Activated CD8-positive, alpha-beta memory T cell treated with anti-CD3 and anti-CD28 coated beads, Interleukin-2, amount 50 U/mL, for 1 hour (primary cell): ENCODE measurements around the gene CXCL8.
"Not testable (repeated sequence)": the region's sequence is repeated elsewhere in the genome, so short reads cannot be mapped to it uniquely, and the experiment has no call there.

ENCODE experiments used
- DNase-seq: peaks from one replicate; pipeline ENCODE4 v3.0.0-alpha.2; 2020; ENCODE audit errors: extremely low read depth

Gene CXCL8

DNA sequence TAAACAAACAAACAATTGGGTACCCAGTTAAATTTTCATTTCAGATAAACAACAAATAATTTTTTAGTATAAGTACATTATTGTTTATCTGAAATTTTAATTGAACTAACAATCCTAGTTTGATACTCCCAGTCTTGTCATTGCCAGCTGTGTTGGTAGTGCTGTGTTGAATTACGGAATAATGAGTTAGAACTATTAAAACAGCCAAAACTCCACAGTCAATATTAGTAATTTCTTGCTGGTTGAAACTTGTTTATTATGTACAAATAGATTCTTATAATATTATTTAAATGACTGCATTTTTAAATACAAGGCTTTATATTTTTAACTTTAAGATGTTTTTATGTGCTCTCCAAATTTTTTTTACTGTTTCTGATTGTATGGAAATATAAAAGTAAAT is 2.9 kb downstream of the CXCL8 start:
- no peak for DNase-seq

DNA sequence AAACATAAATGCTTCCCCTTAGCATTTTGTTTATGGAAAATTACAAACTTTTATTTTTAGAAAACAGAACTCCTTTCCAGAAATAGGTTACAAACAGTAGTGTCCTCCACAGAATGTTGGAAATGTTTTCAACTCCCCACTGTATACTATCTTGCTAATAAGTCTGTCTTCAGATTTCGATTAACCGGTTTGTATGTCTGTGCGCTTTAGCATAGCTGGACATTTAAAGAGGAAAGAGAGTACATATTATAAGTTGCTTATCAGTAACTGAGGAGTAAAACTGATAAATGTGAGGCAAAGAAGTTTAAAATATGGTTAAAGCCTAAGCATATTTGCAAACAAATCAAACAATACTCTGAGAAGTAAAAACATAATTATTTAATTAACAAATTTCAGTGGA is 3.4 kb downstream of the CXCL8 start:
- DNase-seq: no peak

DNA sequence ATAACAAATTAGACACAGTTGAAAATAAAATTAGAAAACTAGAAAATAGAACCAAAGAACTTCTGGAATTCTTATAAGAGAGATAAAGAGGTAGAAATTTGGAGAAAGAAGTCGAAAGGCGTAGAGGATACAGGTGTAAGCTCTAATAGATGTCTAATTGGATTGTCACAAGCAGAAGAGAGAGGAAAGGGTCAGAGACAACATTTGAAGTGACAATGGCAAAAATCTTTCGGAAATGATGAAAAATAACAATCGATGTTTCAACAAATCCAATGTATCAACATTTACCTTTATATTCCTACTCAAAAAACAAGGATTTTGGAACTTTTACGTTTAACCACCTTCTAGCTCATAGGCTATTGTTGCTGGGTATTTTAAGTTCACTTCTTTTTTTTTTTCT is 3.8 kb downstream of the CXCL8 start:
- DNase-seq: no peak

DNA sequence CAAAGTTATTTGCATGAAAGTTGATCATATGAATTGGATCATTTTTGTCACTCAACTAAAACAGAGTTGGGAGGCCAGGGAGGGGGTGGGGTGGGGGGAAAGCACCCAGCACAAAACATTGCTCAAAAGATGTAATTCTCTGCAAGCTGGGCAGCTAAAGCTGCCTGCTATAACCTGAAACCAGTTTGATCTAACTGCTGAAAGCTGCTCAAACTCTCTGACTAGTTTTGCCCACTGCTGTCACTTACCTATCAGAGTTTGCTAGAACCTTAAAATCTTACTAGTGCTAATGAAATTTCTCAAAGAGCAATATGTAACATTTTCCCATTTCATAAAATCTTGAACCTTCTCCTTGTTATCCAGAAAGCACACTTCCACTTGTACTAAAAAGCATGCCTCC is 10.4 kb downstream of the CXCL8 start:
- DNase-seq: no peak

DNA sequence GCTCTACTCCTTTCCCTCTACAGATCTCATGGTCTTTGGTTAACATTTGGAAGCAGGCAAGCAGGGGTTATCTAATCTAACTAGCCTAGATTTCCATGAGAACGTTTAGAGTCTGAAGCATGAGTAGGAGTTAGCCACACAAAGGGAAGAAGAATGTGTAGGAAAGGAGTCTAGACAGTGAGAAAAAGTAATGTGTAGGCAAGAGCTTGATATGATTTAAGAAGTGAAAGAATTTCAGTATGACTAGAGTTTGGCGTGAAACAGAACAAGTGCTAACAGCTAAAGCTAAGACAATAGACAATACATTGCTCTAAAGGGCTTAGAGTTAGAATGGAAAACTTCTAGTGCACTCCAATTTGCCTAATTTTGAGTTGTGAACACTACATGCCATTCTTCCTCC is 10.8 kb downstream of the CXCL8 start:
- DNase-seq: no peak

DNA sequence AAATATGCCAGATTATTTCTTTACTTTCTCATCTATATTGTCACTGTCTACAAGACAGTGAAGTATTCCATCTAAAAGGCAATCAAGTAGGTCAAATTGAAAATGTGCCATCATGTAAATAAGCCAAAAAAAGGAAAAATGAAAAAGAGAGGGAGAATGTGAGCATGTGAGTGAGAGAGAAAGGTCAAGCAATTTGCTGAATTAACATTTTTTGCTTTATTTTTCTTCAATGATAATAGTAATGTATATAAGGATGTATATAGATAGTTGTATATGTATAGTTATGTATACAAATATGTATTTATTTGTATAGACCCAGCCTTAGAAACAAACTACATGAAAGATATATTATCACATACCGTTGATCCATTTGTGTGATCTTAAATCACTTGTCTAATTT is 11.5 kb downstream of the CXCL8 start:
- no peak for DNase-seq

DNA sequence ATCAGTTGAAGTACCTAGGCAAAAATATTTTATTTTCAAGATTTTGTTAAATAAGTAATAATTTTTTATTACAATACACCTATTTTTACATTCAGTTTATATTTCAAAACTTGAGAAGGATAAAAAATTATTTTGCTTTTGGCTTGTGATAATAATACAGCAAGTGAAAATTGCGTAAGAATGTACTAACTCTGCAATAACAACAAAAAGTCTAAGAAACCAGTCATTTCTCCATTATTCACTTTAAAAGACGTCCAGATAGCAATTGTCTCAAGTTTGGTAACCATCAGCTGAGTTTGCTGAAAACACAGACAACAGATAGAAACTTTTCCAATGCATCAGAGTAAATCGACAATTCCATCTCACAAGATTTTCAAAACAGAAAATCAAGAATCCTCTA is 12.1 kb downstream of the CXCL8 start:
- DNase-seq: no peak

DNA sequence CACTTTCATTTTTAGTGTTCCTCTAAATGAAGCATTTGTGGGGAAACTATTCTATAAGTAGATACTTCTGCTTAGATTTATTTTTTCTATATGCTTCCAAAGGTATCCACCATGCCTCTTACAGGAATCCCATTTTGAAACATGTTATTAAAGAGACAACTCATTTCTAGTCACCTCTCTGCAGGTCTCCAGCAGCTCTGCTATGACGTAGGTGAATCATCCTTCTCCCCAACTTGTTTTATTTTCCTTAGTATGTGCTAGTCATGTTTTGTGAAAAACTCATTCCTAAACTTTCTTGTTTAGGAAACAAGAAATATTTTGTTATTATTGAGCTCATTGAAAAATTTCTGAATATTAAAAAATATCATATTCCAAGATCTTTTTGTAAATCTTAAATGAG is 12.8 kb downstream of the CXCL8 start:
- no peak for DNase-seq

DNA sequence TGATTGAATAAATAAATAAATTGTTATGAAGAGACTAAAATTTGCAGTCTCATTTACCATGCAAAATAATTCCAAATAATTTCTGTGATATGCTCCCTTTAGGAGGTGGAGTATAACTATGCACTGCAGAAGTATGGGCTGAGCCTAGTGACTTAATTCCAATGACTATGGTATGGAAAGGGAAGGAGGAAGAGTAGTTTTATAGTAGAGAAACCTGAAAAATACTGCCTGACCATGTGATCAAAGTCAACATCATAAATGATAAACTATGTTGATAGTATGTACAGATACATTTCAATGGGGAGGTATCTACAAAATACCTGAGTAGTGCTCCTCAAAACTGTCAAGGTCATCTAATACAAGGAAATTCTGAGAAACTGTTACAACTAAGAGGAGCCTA is 14.6 kb downstream of the CXCL8 start:
- no peak for DNase-seq

DNA sequence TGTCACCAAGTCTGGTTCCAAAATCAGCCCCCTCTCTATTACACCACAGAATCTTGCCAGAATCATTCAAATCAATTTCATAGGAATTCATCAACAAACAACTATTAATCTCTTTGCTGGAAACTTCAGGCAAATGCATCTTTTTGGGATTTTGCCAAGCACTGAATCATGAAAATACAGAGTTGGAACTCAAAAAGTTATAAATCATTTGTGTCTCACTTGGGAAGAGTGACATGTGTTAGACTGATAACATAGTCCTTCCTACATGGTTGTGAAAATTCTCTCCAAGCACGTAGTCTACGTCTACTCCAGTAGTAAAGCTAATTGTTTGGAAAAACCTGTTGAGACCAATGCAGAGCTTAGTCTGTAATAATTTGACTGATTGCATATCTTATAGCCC is 19.0 kb downstream of the CXCL8 start:
- DNase-seq: no peak

DNA sequence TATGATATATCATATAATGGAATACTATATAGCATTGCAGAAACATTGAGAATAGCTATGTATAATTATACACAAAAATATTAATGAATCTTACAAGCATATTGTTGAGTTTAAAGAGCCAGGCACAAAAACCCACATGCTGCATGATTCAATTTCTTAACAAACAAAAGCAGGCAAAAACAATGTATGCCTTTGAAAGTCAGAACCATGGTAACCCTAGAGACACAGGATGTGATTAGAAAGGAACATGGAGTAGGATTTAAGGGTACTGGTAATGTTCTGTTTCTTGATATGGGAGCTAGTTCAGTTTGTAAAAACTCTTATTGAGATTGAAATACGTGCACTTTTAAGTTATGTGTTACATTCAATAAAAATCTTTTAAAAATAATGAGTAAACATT is 21.5 kb downstream of the CXCL8 start:
- no peak for DNase-seq

DNA sequence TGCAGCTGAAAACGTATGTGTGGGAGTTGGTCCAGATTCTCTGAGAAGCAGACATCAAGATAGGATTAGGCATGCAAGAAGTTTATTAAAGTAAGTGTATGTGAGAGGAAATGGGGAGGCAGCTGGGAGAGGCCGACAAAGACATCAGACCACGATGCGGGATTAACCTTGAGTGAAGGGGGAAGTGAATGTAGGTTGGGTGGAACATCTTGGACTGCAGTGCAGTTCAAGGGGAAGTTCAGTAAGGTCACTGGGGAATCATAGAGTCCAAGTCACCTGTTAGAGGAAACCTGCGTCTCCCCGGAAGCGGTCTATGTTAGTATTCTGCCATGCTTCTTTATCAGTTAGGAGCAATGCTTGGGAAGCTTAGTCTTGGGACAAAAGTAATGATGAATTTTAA is 22.0 kb downstream of the CXCL8 start:
- DNase-seq: no peak

DNA sequence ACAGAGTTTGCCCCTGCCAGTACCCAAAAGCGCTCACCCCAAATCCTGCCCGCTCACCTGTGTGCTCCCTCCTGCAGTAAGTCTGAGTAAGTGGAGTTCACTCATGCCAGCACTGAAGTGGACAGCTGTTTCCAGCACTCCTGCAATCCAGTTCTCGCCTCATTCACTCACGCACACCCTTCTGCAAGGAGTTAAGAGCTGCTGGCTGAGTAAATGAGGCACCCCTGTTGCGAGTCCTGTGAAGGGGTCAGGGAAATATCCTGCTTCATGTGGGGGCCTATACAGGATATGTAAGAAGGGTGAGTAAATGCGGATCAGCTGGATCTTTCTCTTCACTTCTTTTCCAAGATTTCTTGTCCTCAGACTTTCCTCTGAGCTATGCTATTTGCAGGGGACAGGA is 23.5 kb downstream of the CXCL8 start:
- DNase-seq: no peak

DNA sequence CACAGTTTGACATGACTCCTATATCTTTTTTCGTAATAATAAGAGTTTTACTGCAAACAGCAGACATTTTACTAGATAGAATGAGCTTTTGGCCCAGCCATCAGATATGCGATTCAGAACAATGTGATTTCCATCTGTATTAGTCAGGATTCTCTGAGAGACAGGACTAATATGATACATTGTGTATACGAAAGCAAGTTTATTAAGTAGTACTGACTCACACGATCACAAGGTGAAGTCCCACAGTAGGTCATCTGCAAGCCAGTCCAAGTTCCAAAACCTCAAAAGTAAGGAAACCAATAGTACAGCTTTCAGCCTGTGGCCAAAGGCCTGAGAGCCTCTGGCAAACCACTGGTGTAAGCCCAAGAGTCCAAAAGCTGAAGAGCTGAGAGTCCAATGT is 24.1 kb downstream of the CXCL8 start:
- DNase-seq: no peak

DNA sequence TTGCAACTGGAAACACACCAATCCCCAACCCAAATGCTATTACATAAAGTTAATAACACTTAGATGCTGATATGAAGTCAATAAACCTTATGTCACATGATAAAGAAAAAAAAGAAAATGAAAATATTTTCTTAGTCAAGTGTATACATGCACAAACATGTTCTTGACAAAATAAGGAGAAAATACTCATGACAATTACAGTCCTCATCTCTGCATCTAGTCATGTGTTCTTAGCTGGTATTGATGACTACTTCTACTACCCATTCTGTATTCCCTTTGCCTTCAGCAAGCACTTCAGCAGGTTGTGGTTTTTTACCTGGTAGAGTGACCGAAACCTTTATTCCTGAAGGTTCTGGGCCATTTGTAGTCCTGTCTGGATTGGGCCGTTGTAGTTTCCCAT is 24.9 kb downstream of the CXCL8 start:
- no peak for DNase-seq

DNA sequence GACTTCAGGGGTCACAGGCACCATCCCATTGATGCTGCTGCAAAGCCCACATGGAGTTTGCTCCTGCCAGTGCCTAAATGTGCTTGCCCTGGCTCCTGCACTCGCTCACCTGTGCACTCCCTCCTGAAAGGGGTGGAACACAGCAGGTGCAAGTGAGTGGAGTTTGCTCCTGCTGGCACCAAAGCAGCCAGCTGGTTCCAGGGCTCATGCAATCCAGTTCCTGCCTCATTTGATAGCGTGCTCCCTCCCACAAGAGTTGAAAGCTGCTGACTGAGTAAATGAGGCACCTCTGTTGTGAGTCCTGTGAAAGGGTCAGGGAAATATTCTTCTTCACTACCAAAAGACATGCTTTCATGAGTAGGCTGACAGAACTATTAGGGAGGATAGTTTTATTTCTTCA is 30.5 kb downstream of the CXCL8 start:
- no peak for DNase-seq

DNA sequence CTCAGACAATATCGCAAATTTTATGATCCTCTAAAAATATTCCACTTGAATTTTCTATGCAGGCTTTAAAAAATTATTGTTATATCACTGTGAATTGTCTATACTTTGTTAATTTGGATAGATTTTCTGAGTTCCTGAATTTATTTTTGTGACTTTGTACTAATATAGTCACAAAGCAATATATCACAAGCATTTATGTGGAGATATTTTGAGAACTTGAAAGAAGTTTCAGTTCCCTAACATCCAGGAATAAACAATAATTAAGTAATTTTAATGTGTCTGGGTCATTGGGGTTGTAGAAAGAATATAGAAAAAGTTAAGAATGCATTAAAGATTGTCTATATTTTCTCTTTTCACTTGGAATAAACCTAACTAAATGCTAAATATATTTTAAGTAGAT is 32.0 kb downstream of the CXCL8 start:
- no peak for DNase-seq

DNA sequence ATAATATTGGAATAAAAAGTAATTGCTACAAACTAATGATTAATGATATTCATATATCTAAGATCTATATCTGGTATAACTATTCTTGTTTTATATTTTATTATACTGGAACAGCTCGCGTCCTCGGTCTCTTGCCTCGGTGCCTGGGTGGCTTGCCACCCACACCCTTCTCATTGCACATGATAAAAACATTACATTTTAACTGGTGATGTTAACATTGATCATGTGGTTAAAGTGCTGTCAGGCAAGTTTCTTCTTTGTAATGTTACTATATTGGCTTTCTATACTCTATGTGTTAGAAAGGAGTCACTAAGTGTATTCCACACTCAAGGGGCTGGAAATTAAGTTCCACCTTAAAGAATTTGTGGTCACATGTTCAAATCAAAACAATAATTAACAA is 34.0 kb downstream of the CXCL8 start:
- DNase-seq: not testable (repeated sequence)

DNA sequence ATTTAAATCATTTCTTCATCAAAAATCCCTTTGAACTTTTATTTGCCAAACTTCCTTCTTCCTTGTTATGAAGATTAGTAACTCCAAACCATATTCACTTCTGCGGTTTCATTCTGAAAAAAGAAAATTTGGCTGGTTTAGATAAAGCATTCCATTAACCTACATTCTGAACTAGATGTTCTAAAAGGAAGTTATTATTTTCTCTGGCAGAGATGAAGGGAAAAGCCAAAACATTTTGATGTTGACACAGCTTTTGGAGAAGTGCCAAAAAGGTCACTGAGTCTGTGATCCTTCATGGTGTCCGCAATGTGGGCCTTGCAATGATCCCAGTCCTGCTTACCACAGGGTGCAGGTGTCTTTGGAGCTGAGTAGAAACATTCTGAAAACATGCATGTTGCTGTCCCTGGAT is 36.0 kb downstream of the CXCL8 start:
- no peak for DNase-seq

DNA sequence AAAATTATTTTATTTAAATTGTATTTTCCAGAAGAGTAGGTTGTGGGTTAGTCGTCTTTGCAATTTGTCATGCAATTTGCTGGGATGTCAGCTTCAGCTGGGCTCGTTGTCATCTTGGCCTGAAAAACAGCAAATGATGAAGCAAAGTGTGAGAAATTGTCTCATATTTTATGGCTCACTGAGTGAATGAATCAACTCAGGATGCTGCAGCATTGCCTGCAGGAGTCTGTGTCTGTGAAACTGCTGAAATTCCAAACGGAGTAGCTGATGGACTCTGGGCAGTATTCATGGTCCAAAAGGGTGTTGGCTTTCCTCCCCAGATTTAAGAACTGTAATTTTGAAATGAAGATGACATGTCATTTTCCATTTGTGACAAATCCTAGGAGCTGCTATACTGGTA is 37.2 kb downstream of the CXCL8 start:
- no peak for DNase-seq

DNA sequence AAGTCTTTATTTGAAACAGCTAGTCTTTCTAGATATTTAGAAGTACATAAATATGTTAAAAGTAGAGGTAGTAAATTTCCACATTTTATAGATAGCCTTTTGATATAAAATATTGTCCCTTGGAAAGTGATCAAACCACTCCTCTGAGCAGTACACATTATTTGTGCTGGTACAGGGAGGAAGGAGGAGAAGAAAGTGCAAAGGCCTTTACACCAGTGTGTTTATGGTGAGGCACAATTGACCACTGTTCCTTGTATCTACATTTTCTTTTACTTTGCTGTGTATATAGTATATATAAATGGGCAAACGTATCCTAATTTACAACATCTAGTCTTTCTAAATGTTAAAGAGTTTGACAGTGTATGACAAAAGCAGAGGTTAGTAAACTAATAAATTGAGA is 39.9 kb downstream of the CXCL8 start:
- DNase-seq: no peak

DNA sequence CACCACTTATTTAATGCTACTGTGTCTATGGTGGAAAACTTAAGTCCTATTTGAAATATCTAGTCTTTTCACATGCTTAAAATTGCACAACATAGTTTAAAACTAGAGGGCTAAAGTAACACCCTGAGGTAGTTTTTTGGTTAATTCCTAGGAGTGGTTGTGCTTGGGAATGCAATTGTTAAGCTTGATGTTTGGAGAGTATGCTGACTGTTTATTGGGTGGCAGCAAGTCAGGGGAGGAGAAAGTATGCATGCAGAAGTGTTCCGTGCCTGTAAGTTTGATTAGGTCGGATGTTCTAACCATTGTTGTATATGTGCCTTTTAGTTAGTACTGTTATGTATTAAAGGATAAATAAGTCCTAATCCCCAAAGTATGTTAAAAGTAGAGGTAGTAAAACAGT is 40.5 kb downstream of the CXCL8 start:
- no peak for DNase-seq

DNA sequence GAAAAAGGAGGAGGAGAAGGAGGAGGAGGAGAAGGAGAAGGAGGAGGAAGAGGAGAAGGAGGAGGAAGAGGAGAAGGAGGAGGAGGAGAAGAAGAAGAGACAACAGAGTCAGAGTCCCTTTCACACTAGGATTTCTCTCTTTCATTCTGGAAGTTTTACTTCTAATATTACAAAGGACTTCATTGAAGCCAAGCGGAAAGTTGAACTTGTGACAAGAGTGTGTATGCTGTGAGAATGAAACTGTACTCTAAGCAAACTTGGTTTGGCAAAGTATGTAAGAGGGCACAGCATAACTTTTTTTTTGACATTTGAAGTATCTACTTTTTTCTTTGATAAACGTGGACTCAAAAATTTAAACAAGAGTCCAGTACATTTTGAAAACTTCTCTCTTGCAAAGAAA is 48.0 kb downstream of the CXCL8 start:
- DNase-seq: no peak
